ENCODE data around the gene FAM181A.

The FAM181A gene

GRCh38 chr14:93930296-93930988 is 3.3 kb downstream of the FAM181A start:
- no peak for DNase-seq

DNA sequence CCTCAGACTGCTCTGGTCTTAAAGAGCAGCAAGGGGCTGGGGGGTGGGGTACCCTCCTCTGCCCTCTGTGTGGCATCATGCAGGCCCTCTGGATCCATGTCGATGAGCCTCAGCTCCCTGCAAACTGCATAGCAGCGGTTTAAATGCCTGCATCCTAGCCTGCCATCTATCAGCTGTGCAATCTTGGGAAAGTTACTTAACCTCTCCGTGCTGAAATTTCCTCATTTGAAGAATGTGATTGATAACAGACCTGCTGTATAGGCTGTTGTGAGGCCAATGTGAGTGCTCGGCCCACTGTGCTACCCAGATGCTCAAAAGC is 3.8 kb downstream of the FAM181A start:
- DNase-seq: no peak

- no peak for DNase-seq
Observed at GRCh38 chr14:93932642-93933041, 5.5 kb downstream of the FAM181A start.

- no peak for DNase-seq
Observed at GRCh38 chr14:93935213-93935612, 8.1 kb downstream of the FAM181A start.

GRCh38 chr14:93936245-93936644 is 9.1 kb downstream of the FAM181A start:
- peak; percentile 43 for DNase-seq

DNA sequence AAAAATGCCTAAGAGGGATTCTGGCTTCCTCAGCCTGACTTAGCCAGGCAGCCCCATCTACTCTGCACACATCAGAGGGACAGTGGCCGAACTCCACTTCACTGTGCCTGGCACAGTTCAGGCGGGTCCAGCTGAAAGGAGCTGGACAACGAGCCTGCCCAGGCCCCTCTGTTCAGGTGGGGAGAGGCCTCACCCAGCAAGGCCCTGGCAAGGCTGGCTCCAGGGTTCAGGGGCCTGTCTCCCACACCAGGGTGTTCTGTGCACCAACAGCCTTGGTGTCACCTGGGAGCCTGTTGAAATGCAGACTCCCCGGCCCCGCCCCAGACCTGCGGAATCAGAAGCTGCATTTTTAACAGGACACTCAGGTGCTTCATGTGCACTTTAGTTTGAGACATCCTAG is 9.8 kb downstream of the FAM181A start:
- no peak for DNase-seq

DNA sequence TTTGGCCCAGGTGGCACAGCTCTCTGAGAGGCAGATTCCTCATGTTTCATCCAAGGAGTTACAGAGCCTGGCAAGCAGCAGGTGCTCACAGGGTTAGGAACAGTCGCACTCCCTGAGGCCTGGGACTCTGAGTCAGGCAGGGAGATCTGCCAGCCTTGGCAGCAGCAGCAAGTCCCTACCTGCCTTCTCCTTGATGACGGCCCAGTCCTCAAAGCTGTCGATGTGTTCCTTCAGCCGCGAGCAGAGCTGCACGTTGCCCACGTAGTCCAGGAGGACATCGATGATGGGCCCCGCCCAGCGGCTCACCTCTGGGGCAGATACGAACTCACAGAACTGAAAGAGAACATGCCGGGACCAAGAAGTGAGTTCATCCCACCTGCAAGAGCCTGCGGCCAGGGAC is 10.4 kb downstream of the FAM181A start:
- no peak for DNase-seq

DNA sequence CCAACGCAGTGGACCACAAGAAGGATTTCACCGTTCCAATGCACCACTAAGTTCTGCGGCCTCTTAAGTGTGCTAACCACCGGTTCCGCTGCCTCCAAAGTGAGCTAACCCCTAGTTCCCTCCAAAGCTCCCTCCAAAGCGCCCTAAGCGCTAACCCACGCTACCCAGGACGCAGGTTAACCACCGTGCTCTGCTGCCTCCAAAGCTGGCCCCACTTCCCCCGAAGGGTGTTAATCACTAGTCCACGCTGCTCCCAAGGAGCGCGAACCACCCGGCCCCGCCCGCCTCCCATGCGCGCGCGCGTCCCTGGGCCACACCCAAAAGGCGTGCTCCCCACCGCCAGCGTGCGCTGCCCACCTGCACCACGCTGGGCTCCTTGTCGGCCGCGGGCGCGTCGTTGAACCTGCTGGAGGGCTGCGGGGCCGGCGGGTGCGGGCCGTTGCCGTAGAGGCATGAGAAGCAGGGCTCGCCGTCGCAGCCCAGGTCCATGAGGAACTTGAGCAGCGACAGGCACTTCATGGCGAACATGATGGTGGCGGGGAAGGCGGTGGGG is 11.7 kb downstream of the FAM181A start:
- DNase-seq: no peak

GRCh38 chr14:93939304-93940229 is 12.4 kb downstream of the FAM181A start:
- DNase-seq: peak; percentile 95

DNA sequence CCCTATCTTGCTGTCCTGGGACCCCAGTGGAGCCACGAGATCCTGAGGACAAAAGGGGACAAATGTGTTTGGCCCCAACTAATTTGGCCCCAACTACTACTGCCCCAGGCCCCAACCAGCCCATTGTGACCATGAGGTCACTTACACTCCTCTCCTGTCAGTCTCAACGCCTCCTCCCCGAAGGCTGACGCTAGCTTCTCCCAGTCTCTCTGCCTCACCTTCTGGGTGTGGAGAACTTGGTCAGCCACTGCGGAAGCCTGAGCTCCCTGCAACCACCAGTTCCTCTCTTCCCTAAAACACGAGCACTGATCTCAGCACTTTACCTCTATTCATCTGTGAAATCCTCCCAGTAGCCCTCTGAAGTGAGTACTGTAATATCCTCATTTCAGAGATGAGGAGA is 13.3 kb downstream of the FAM181A start:
- no peak for DNase-seq

DNA sequence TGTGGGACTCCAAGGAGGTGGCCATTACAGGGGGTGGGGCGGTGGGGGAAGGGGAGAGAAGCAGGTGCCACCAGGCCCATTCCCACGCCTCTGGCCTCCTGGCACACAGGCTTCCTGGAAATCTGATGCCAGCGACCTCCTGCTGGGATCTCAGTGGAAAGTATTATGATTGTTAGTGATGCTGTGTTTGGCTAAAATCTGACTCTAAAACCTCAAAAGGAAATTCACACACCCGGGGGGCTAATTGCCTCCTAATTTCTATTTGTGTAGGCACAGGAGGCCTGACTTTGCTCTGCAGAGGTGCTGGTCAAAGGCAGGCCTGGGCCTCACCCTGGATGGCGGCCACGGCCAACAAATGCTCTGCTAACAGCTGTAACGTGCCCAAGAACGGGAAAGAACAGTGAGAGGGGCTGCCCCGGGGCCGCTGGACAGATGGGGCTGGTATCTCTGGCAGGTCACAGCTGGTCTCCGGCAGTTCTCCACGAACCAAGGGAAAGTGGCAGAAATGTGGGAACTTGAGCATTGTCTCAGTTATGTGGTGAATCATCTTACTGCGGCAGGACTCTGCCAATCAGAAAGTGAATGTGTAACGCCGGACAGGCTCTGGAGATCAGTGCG is 14.3 kb downstream of the FAM181A start:
- no peak for DNase-seq

DNA sequence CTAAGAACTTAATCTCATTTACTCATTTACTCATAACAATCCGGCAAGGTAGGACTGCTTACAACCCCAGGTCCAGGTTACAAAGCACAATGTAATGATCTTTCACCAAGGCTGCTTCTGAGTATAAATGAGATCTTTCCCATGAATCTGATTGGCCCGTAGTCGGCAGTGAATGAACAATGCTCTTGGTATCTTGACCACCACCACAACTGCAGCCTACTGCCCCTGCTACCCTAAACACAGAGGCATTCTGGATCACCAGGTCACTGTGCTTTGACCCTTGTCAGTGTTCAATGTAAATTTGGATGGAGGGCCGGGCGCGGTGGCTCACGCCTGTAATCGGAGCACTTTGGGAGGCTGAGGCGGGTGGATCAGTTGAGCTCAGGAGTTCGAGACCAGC is 15.9 kb downstream of the FAM181A start:
- no peak for DNase-seq

DNA sequence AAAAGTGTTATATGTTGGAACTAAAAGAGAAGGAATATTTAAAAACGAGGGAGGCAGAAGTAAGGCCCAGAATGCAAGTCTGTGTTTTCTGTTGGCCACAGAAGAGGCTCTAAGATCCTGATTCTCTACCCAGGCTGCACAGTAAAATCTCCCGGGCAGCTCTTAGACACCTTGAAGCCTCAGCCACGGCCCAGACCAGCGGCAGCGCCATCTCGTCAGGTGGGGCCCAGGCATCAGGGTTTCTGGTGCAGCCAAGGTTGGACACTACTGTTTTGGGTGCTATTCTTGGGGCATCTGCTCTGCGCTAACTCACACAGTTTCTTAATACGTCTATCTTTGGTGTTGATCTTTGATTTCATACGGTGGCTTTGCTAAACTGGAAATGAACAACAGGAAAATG is 16.8 kb downstream of the FAM181A start:
- no peak for DNase-seq

GRCh38 chr14:93944348-93945069 is 17.4 kb downstream of the FAM181A start:
- DNase-seq: no peak

DNA sequence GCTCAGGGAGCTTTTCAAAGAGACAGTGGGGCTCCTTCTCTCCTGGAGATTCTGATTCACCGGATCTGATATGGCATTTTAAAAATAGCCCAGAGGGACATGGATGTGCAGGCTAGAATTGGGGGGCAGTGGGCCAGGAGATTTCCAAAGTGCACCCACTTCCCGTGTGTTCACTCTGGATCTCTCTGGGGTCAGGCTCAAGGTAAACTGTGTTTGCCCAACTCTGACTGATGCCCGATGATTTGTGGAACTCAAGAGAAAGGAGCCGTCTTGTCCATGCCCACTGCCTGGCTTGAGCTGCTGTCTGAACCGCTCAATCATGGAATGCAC is 17.9 kb downstream of the FAM181A start:
- no peak for DNase-seq

- DNase-seq: no peak
Observed at GRCh38 chr14:93946104-93946503, 19.0 kb downstream of the FAM181A start.

GRCh38 chr14:93946541-93947090 is 19.5 kb downstream of the FAM181A start:
- no peak for DNase-seq

- DNase-seq: no peak
Observed at GRCh38 chr14:93947282-93947681, 20.1 kb downstream of the FAM181A start.

DNA sequence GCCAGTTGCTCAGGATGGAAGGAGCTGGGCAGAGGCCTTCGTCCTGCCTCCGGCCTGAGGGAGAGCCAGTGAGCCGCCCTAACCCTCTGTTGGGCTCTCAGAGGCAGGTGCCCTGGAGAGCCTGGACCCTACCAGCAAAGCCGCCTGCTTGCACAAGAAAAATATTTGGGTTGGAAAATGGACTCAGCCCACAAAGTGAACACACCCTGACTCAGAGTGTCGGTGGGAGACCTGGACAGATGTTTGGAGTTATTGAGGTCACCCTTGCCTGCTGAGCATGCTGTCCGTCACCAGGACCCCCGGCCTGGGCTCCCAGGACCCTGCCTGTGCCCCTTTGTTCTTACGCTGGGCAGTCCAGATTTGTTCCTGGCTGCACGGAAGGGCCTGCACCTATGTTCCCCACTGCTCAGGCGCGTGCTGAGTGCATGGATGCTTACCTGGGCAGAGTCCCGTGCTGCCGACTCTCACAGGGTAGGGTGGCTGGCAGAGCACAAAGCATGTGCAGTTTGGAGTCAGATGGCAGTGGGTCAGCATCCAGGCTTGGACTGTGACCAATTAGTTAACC is 22.4 kb downstream of the FAM181A start:
- no peak for DNase-seq

DNA sequence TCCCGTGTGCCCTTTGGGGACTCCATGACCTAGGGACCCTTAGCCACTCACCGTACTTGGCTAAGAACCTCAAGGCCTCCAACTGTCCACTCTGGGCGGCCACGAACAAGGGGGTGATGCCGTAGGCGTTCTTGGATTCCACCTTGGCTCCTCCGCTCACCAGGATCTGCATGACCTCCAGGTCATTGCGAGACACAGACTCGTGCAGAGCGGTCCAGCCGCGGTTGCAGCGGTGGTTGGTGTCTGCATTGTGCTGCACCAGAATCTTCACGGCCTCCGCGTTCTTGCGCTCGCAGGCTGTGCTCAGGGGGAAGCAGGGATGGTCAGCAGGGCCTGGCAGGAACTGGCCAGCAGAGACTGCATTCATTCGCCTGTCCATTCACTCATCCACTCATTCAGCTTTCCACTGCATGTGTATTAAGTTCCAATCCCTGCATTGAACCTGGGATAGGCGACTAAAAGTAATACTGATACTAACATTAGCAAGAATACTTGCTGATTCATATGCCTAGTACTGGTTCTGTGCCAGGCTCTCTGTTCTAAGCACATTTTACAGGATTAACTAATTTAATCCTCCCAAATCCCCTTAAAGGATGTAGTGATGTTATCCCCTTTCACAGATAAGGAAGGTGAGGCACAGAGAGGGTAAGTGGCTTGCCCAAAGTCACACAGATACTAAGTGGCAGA is 23.9 kb downstream of the FAM181A start:
- no peak for DNase-seq

- DNase-seq: no peak
Observed at GRCh38 chr14:93951635-93952540, 24.7 kb downstream of the FAM181A start.
